OCI-LY1 (cell line): ENCODE results near the gene SENP8.

Experiments used
- H2AFZ ChIP-seq: fragments of 200-600 bp; sonication (generic), shearing (Covaris generic); 2 replicates; pipeline ENCODE4 v1.6.0; 2014; ENCODE audit warnings: antibody characterized with exemption, mild to moderate bottlenecking, low read length
- H3F3A ChIP-seq: fragments of 200-600 bp; sonication (generic), shearing (Covaris generic); 2 replicates; pipeline ENCODE4 v1.6.0; 2014; ENCODE audit warnings: mild to moderate bottlenecking, antibody characterized with exemption, low read length, moderate library complexity; ENCODE audit not compliant: insufficient read depth
- H3K27ac ChIP-seq: fragments of 200-600 bp; sonication (generic); 2 replicates; pipeline ENCODE4 v1.5.1; 2014; ENCODE audit warnings: low read length, mixed run types, mild to moderate bottlenecking, low read depth; ENCODE audit not compliant: poor library complexity, severe bottlenecking
- H3K27me3 ChIP-seq: fragments of 200-600 bp; sonication (generic); 2 replicates; pipeline ENCODE4 v1.6.0; 2014; ENCODE audit warnings: antibody characterized with exemption, mild to moderate bottlenecking, low read length, moderate library complexity; ENCODE audit not compliant: insufficient read depth
- H3K36me3 ChIP-seq: fragments of 200-600 bp; sonication (generic); 2 replicates; pipeline ENCODE4 v1.6.1; 2014; ENCODE audit warnings: mild to moderate bottlenecking, antibody characterized with exemption, low read length, moderate library complexity, mixed read lengths; ENCODE audit not compliant: insufficient read depth
- H3K4me1 ChIP-seq: fragments of 200-600 bp; sonication (generic); 2 replicates; pipeline ENCODE4 v1.5.1; 2014; ENCODE audit warnings: mild to moderate bottlenecking, low read length, moderate library complexity; ENCODE audit not compliant: insufficient read depth, severe bottlenecking
- H3K4me2 ChIP-seq: fragments of 200-600 bp; sonication (generic), shearing (Covaris generic); 2 replicates; pipeline ENCODE4 v1.6.1; 2014; ENCODE audit warnings: low read length
- H3K4me3 ChIP-seq: fragments of 200-600 bp; sonication (generic); 2 replicates; pipeline ENCODE4 v1.5.1; 2014; ENCODE audit warnings: low read length, low read depth, mild to moderate bottlenecking, mixed read lengths; ENCODE audit not compliant: poor library complexity, severe bottlenecking
- H3K79me2 ChIP-seq: fragments of 200-600 bp; shearing (Covaris generic); 2 replicates; pipeline ENCODE4 v1.6.1; 2016; ENCODE audit warnings: mixed run types, low read length, mixed read lengths; ENCODE audit not compliant: insufficient read depth
- H3K9ac ChIP-seq: fragments of 200-600 bp; sonication (generic), shearing (Covaris generic); 2 replicates; pipeline ENCODE4 v1.6.1; 2014; ENCODE audit warnings: mild to moderate bottlenecking, low read length, mixed read lengths
- H3K9me2 ChIP-seq: fragments of 200-600 bp; sonication (generic), shearing (Covaris generic); 2 replicates; pipeline ENCODE4 v1.6.1; 2014; ENCODE audit warnings: low read depth, mild to moderate bottlenecking, low read length, mixed read lengths
- H3K9me3 ChIP-seq: fragments of 200-600 bp; shearing (Covaris generic); 2 replicates; pipeline ENCODE4 v1.6.1; 2014; ENCODE audit warnings: low read length, mixed read lengths
- H4K20me1 ChIP-seq: fragments of 200-600 bp; sonication (generic), shearing (Covaris generic); 2 replicates; pipeline ENCODE4 v1.6.0; 2016; ENCODE audit warnings: mild to moderate bottlenecking, low read length; ENCODE audit not compliant: insufficient read depth
- CTCF ChIP-seq: fragments of 200-600 bp; sonication (generic), shearing (Covaris generic); IDR thresholded peaks from 2 replicates; pipeline ENCODE4 v1.5.1; 2017; ENCODE audit warnings: mild to moderate bottlenecking, antibody characterized with exemption, low read length, moderate library complexity, mixed read lengths
- EZH2 ChIP-seq: fragments of 200-600 bp; sonication (generic), shearing (Covaris generic); IDR thresholded peaks from 2 replicates; pipeline ENCODE4 v1.8.0; 2017; ENCODE audit warnings: borderline replicate concordance, mixed run types, mild to moderate bottlenecking, antibody characterized with exemption, low read length, moderate library complexity, mixed read lengths

Gene SENP8

GRCh38 chr15:72176159-72176558 is 58.0 kb downstream of the SENP8 start:
- Histone ChIP-seq H3K4me2 (no peak overlapping the region), H3K4me1 (no peaks in the 10 kb centered on the region), H3K9me3 (no peaks in the 10 kb centered on the region), H4K20me1 (no peaks in the 10 kb centered on the region), H3K36me3 (no peaks in the 10 kb centered on the region), H3F3A (no peaks in the 10 kb centered on the region), H3K27me3 (no peaks in the 10 kb centered on the region; the same call in 1 of the 2 replicates), H3K9me2 (no peaks in the 10 kb centered on the region), H3K79me2 (no peaks in the 10 kb centered on the region), H2AFZ (no peak overlapping the region), H3K27ac (no peak overlapping the region), H3K9ac (no peak overlapping the region), H3K4me3 (no peak overlapping the region)
- TF ChIP-seq CTCF: no peak
- TF ChIP-seq EZH2: no peak

GRCh38 chr15:72176743-72177142 is 58.5 kb downstream of the SENP8 start:
- Histone ChIP-seq H4K20me1 (no peaks in the 10 kb centered on the region), H2AFZ (no peak overlapping the region), H3K9ac (no peak overlapping the region), H3K36me3 (no peaks in the 10 kb centered on the region), H3K79me2 (no peaks in the 10 kb centered on the region), H3K4me1 (no peaks in the 10 kb centered on the region), H3F3A (no peaks in the 10 kb centered on the region), H3K4me3 (no peak overlapping the region), H3K9me3 (no peaks in the 10 kb centered on the region), H3K9me2 (no peaks in the 10 kb centered on the region), H3K4me2 (no peak overlapping the region), H3K27ac (no peak overlapping the region), H3K27me3 (no peaks in the 10 kb centered on the region; the same call in 1 of the 2 replicates)
- no peak for TF ChIP-seq EZH2
- no peak for TF ChIP-seq CTCF

GRCh38 chr15:72178976-72179585 is 60.9 kb downstream of the SENP8 start:
- Histone ChIP-seq H3K4me3 (no peak overlapping the region), H3K27me3 (no peaks in the 10 kb centered on the region; the same call in 1 of the 2 replicates), H3K27ac (no peak overlapping the region), H3K9ac (no peak overlapping the region), H3K9me3 (no peaks in the 10 kb centered on the region), H3K79me2 (no peaks in the 10 kb centered on the region), H3F3A (no peaks in the 10 kb centered on the region), H2AFZ (no peak overlapping the region), H3K9me2 (no peaks in the 10 kb centered on the region), H3K36me3 (no peaks in the 10 kb centered on the region), H3K4me1 (no peaks in the 10 kb centered on the region), H4K20me1 (no peaks in the 10 kb centered on the region), H3K4me2 (no peak overlapping the region)
- TF ChIP-seq CTCF: no peak
- TF ChIP-seq EZH2: no peak
